ENCODE results near the gene KLHL29. TPM values are rescaled to one million over a fixed set of nuclear protein-coding genes. Genes with fewer than 3 reads are reported as not detected.

The KLHL29 gene
- polyA plus RNA-seq, 1 of the 3 experiments (the other 2 are of a cell fraction) = 4.6 TPM

DNA sequence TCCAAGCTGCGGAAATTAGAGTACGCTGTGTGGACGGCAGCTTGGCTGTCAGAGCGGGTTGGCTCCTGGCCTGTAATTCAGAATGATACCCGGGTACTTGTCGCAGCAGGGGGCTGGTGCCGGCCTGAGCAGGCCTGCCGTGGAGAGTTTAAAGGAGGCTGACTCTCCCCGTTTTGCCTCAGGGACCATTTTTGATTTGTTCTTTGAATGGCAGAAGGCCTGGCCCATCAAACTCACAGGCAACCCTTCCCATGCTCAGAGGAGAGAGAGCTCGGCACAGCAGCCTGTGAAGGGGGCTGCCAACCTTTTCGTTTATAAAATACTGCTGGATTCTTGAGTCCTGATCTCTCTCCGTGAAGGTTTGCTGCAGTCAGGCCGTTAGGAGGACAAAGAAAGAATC, 151.3 kb downstream of the KLHL29 start:
- no peak overlapping the region for H2AFZ ChIP-seq (ENCODE audit: low read depth)
- no peaks in the 10 kb centered on the region for H4K20me1 ChIP-seq (ENCODE audit: insufficient read depth)
- no peak for DNase-seq
- H3K79me2 ChIP-seq (ENCODE audit: insufficient read depth) = no peaks in the 10 kb centered on the region
- WGBS (ENCODE audit: low lambda C conversion rate) = 70% methylated on average over 9 of the region's 13 CpGs
- H3K4me1 ChIP-seq (ENCODE audit: control insufficient read depth in 1 of 2, insufficient read depth in 2 of 2, low read depth in 1 of 2, low read length in 1 of 2) = peaks cover 7 to 49% of the 10 kb centered on the region in 2 experiments; a peak in 2 of 4 replicates
- no peak overlapping the region for H3K9ac ChIP-seq
- H3K4me3 ChIP-seq (ENCODE audit: low read depth in 2 of 2, low read length in 1 of 2) = no peak overlapping the region
- no peaks in the 10 kb centered on the region for H3K9me3 ChIP-seq
- H3K27ac ChIP-seq (ENCODE audit: low read depth in 2 of 2, low read length in 1 of 2) = no peak overlapping the region
- ChIA-PET POLR2A (interaction anchor here (1.1 to 1.2 kb wide), 2 partner anchors 15 to 19 kb away, joined by 3 read pairs; no protein-coding TSS in a partner anchor), CTCF (interaction anchor here (2.3 kb wide), 1 partner anchor 9 kb away, joined by 10 read pairs; no protein-coding TSS in a partner anchor)
- no peaks in the 10 kb centered on the region for H3K27me3 ChIP-seq (ENCODE audit: insufficient read depth)
- no peaks in the 10 kb centered on the region for H3F3A ChIP-seq (replicated peaks; ENCODE audit: insufficient read depth)
- no peaks in the 10 kb centered on the region for H3K36me3 ChIP-seq (replicated peaks in 1 of 2; ENCODE audit: control insufficient read depth in 1 of 2, insufficient read depth in 2 of 2, low read length in 1 of 2)
- no peaks in the 10 kb centered on the region for H3K9me2 ChIP-seq
- H3K4me2 ChIP-seq = no peak overlapping the region
- TF ChIP-seq MEF2A (IDR thresholded peaks at IDR 0.05; ENCODE audit: borderline replicate concordance, low read depth) (no peak), RCOR1 (IDR thresholded peaks at IDR 0.05; ENCODE audit: low read length) (no peak), RXRA (IDR thresholded peaks at IDR 0.05; ENCODE audit: borderline replicate concordance, low read depth) (no peak), ELF1 (IDR thresholded peaks at IDR 0.05) (no peak), NRF1 (IDR thresholded peaks at IDR 0.05; ENCODE audit: low read depth, low read length) (no peak), EP300 (IDR thresholded peaks at IDR 0.05; ENCODE audit: borderline replicate concordance in 1 of 2, low read depth in 1 of 2, low read length in 1 of 2) (no peak), RFX5 (IDR thresholded peaks at IDR 0.05; ENCODE audit: low read length) (no peak), SIN3A (IDR thresholded peaks at IDR 0.05; ENCODE audit: borderline replicate concordance, low read depth, low read length) (no peak), EZH2phosphoT487 (IDR thresholded peaks at IDR 0.05; ENCODE audit: borderline replicate concordance, low read depth) (no peak), NFIC (IDR thresholded peaks at IDR 0.05; ENCODE audit: borderline replicate concordance) (no peak), MXI1 (IDR thresholded peaks at IDR 0.05; ENCODE audit: low read depth, low read length) (no peak), GABPA (IDR thresholded peaks at IDR 0.05; ENCODE audit: low read depth) (no peak), FOSL2 (IDR thresholded peaks at IDR 0.05; ENCODE audit: borderline replicate concordance, low read depth) (no peak)
- TF ChIP-seq, protein P1, sequence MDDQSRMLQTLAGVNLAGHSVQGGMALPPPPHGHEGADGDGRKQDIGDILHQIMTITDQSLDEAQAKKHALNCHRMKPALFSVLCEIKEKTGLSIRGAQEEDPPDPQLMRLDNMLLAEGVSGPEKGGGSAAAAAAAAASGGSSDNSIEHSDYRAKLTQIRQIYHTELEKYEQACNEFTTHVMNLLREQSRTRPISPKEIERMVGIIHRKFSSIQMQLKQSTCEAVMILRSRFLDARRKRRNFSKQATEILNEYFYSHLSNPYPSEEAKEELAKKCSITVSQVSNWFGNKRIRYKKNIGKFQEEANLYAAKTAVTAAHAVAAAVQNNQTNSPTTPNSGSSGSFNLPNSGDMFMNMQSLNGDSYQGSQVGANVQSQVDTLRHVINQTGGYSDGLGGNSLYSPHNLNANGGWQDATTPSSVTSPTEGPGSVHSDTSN (IDR thresholded peaks at IDR 0.05) = no peak
- TF ChIP-seq, protein P2, sequence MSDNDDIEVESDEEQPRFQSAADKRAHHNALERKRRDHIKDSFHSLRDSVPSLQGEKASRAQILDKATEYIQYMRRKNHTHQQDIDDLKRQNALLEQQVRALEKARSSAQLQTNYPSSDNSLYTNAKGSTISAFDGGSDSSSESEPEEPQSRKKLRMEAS (IDR thresholded peaks at IDR 0.05; ENCODE audit: low read depth) = no peak
- TF ChIP-seq, protein P3, sequence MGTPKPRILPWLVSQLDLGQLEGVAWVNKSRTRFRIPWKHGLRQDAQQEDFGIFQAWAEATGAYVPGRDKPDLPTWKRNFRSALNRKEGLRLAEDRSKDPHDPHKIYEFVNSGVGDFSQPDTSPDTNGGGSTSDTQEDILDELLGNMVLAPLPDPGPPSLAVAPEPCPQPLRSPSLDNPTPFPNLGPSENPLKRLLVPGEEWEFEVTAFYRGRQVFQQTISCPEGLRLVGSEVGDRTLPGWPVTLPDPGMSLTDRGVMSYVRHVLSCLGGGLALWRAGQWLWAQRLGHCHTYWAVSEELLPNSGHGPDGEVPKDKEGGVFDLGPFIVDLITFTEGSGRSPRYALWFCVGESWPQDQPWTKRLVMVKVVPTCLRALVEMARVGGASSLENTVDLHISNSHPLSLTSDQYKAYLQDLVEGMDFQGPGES (IDR thresholded peaks at IDR 0.05; ENCODE audit: low read depth, low read length) = no peak
- TF ChIP-seq, protein P4, sequence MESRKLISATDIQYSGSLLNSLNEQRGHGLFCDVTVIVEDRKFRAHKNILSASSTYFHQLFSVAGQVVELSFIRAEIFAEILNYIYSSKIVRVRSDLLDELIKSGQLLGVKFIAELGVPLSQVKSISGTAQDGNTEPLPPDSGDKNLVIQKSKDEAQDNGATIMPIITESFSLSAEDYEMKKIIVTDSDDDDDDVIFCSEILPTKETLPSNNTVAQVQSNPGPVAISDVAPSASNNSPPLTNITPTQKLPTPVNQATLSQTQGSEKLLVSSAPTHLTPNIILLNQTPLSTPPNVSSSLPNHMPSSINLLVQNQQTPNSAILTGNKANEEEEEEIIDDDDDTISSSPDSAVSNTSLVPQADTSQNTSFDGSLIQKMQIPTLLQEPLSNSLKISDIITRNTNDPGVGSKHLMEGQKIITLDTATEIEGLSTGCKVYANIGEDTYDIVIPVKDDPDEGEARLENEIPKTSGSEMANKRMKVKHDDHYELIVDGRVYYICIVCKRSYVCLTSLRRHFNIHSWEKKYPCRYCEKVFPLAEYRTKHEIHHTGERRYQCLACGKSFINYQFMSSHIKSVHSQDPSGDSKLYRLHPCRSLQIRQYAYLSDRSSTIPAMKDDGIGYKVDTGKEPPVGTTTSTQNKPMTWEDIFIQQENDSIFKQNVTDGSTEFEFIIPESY (IDR thresholded peaks at IDR 0.05; ENCODE audit: borderline replicate concordance, low read depth) = no peak
- TF ChIP-seq, protein P5, sequence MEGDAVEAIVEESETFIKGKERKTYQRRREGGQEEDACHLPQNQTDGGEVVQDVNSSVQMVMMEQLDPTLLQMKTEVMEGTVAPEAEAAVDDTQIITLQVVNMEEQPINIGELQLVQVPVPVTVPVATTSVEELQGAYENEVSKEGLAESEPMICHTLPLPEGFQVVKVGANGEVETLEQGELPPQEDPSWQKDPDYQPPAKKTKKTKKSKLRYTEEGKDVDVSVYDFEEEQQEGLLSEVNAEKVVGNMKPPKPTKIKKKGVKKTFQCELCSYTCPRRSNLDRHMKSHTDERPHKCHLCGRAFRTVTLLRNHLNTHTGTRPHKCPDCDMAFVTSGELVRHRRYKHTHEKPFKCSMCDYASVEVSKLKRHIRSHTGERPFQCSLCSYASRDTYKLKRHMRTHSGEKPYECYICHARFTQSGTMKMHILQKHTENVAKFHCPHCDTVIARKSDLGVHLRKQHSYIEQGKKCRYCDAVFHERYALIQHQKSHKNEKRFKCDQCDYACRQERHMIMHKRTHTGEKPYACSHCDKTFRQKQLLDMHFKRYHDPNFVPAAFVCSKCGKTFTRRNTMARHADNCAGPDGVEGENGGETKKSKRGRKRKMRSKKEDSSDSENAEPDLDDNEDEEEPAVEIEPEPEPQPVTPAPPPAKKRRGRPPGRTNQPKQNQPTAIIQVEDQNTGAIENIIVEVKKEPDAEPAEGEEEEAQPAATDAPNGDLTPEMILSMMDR (IDR thresholded peaks at IDR 0.05) = no peak
- TF ChIP-seq, protein P6, sequence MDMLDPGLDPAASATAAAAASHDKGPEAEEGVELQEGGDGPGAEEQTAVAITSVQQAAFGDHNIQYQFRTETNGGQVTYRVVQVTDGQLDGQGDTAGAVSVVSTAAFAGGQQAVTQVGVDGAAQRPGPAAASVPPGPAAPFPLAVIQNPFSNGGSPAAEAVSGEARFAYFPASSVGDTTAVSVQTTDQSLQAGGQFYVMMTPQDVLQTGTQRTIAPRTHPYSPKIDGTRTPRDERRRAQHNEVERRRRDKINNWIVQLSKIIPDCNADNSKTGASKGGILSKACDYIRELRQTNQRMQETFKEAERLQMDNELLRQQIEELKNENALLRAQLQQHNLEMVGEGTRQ (IDR thresholded peaks at IDR 0.05; ENCODE audit: borderline replicate concordance, low read depth, low read length) = no peak

Measured in SK-N-SH (cell line).